SK-N-MC (cell line): Measurements from ENCODE around the gene SCLY.

Experiments
- EZH2 ChIP-seq: fragments of 200-600 bp; sonication (generic); IDR thresholded peaks from one replicate; pipeline ENCODE4 v1.6.1; 2017; ENCODE audit warnings: antibody characterized with exemption
- FOXP2 ChIP-seq: optimal IDR thresholded peaks from 2 replicates; pipeline ENCODE3; 2011; ENCODE audit warnings: mild to moderate bottlenecking, moderate library complexity; ENCODE audit not compliant: insufficient read depth; ENCODE audit errors: extremely low read length, control extremely low read depth

- TF ChIP-seq EZH2: no peak
- TF ChIP-seq FOXP2: no peak
Observed at GRCh38 chr2:238029853-238030252, 30.9 kb upstream of the SCLY start.
